OCI-LY7 (cell line): ENCODE measurements around the gene KHSRP.

ENCODE experiments used
- EZH2phosphoT487 ChIP-seq: fragments of 200-600 bp; sonication (generic); IDR thresholded peaks from 2 replicates; pipeline ENCODE4 v1.6.1; 2018; ENCODE audit warnings: low read depth, borderline replicate concordance, mild to moderate bottlenecking, mixed run types, antibody characterized with exemption, low read length, moderate library complexity, mixed read lengths
- TF ChIP-seq, protein P1 (sequence below): fragments of 200-600 bp; sonication (generic); conservative IDR thresholded peaks from 2 replicates; pipeline ENCODE4 v1.5.1; 2014; ENCODE audit warnings: mild to moderate bottlenecking, antibody characterized with exemption, low read length, moderate library complexity, mixed read lengths

- TF ChIP-seq, protein P1, sequence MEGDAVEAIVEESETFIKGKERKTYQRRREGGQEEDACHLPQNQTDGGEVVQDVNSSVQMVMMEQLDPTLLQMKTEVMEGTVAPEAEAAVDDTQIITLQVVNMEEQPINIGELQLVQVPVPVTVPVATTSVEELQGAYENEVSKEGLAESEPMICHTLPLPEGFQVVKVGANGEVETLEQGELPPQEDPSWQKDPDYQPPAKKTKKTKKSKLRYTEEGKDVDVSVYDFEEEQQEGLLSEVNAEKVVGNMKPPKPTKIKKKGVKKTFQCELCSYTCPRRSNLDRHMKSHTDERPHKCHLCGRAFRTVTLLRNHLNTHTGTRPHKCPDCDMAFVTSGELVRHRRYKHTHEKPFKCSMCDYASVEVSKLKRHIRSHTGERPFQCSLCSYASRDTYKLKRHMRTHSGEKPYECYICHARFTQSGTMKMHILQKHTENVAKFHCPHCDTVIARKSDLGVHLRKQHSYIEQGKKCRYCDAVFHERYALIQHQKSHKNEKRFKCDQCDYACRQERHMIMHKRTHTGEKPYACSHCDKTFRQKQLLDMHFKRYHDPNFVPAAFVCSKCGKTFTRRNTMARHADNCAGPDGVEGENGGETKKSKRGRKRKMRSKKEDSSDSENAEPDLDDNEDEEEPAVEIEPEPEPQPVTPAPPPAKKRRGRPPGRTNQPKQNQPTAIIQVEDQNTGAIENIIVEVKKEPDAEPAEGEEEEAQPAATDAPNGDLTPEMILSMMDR: no peak
- TF ChIP-seq EZH2phosphoT487: no peak
Measured at GRCh38 chr19:6448045-6448444, 23.4 kb upstream of the KHSRP start.
